Measurements from ENCODE around the gene STAG3. TPM values are rescaled to one million over a fixed set of nuclear protein-coding genes. Genes with fewer than 3 reads are reported as not detected.

Gene STAG3, protein sequence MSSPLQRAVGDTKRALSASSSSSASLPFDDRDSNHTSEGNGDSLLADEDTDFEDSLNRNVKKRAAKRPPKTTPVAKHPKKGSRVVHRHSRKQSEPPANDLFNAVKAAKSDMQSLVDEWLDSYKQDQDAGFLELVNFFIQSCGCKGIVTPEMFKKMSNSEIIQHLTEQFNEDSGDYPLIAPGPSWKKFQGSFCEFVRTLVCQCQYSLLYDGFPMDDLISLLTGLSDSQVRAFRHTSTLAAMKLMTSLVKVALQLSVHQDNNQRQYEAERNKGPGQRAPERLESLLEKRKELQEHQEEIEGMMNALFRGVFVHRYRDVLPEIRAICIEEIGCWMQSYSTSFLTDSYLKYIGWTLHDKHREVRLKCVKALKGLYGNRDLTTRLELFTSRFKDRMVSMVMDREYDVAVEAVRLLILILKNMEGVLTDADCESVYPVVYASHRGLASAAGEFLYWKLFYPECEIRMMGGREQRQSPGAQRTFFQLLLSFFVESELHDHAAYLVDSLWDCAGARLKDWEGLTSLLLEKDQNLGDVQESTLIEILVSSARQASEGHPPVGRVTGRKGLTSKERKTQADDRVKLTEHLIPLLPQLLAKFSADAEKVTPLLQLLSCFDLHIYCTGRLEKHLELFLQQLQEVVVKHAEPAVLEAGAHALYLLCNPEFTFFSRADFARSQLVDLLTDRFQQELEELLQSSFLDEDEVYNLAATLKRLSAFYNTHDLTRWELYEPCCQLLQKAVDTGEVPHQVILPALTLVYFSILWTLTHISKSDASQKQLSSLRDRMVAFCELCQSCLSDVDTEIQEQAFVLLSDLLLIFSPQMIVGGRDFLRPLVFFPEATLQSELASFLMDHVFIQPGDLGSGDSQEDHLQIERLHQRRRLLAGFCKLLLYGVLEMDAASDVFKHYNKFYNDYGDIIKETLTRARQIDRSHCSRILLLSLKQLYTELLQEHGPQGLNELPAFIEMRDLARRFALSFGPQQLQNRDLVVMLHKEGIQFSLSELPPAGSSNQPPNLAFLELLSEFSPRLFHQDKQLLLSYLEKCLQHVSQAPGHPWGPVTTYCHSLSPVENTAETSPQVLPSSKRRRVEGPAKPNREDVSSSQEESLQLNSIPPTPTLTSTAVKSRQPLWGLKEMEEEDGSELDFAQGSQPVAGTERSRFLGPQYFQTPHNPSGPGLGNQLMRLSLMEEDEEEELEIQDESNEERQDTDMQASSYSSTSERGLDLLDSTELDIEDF
- total RNA-seq (2013; cell fraction: nucleolus; rRNA removed): 33.8 and 37.8 TPM in 2 replicates
- total RNA-seq (2014; rRNA removed) (101 and 122 TPM in 2 replicates), total RNA-seq (2014; rRNA removed; fragmentation: Illumina TruSeq; extraction: Trizol) (123 and 133 TPM in 2 replicates), total RNA-seq (2021) (78.7 and 81.7 TPM in 2 replicates), polyA plus RNA-seq (2011; rRNA removed) (73.0 and 90.4 TPM in 2 replicates), polyA plus RNA-seq (2014; fragmentation: Illumina TruSeq; extraction: Trizol) (178 and 192 TPM in 2 replicates), polyA plus RNA-seq (2014; fragmentation: Nextera tagmentation; extraction: Ambion mirVana) (100 to 1,000 TPM; 281 to 306 TPM), polyA plus RNA-seq (2014; rRNA removed) (112 and 153 TPM in 2 replicates), polyA plus RNA-seq (2016; fragmentation: Nextera tagmentation; extraction: Ambion mirVana) (100 to 1,000 TPM; 112 to 116 TPM), polyA minus RNA-seq (2011; rRNA and poly(A)+ RNA removed) (14.5 and 19.5 TPM in 2 replicates), Bru-seq, nascent RNA (percentile 50 among the genes with signal in this experiment), BruChase-seq, experiment 1, labeled RNA remaining after a 6-hour chase (percentile 50 among the genes with signal in this experiment), BruChase-seq, experiment 2, labeled RNA remaining after a 2-hour chase (percentile 44 among the genes with signal in this experiment)
- polyA plus RNA-seq (2011; ENCODE audit: low read depth): 221 TPM
- polyA plus RNA-seq (2011; cell fraction: cytosol; rRNA removed): 47.6 and 55.0 TPM in 2 replicates
- polyA plus RNA-seq (2011; cell fraction: nucleus; rRNA removed): 22.6 and 31.0 TPM in 2 replicates
- 158 and 173 TPM in 2 replicates for polyA plus RNA-seq (2012)
- 5.3 and 6.7 TPM in 2 replicates for polyA minus RNA-seq (2011; cell fraction: cytosol; rRNA and poly(A)+ RNA removed)
- polyA minus RNA-seq (2011; cell fraction: nucleus; rRNA and poly(A)+ RNA removed): 12.2 and 15.6 TPM in 2 replicates
- long read RNA-seq, experiment 1, transcript STAG3-216 (3 exons, 666 nt): major isoform, 6 of 20 reads
- long read RNA-seq, experiment 1, partial matches to known transcripts: 6 of 20 reads
- long read RNA-seq, experiment 1, other reads (novel, unspliced or antisense): 8 of 20 reads
- long read RNA-seq, experiment 2, transcript STAG3-216 (3 exons, 666 nt): major isoform, 44 of 86 reads
- long read RNA-seq, experiment 2, partial matches to known transcripts: 10 of 86 reads
- long read RNA-seq, experiment 2, other reads (novel, unspliced or antisense): 32 of 86 reads

DNA sequence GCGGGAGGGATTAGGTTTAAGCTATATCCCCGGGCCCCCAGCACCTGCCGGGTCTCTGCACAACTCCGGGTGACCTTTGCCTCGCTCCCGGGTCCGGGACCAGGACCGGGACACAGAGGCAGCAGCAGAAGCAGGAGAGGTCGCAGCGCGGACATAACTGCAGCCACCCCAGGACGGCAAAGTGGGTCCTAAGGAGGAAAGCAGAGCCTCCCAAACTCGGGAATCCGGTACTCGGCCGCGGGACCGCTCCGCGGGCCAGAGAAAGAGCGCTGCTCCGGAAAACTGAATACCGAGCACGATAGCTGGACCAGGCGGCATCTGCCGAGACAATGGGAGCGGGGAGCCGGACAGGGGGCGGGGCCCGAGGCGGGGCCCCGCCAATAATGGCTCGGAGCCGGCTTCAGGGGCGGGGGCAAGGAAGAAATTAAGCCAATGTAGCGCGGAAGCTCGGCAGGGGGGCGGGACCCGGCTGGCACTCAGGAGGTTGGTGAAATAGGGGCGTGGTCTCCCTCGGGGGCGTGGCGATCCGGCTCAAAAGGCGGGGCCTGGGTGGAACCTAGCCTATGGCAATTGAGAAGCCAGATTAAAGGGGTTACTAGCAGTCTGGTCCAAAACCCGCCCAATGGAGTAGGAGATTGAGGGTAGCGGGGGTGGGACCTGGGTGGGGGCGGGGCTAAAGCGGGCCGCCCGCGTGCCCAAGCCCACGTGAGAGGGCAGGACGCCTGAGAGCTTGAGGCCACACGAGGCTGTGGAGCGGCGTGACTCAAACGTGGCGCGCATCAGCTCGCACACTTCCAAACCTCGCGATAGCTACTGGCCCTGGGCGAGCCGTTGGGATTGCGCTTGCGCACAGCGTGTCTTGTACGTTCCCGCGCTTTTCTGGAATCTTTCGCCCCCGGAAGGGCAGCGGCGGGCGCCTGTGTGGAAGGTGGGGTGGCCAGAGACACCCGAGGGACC is at the start of gene STAG3, which contains the start of gene GPC2:
Gene STAG3 (plus strand): TSS at position 874 of the 957 bp plus-strand sequence. CDS start 2,639 bp downstream, outside the sequence.
Gene GPC2 (minus strand): TSS at position 337 of the 957 bp plus-strand sequence. CDS start 182 bp downstream, at position 155.
- RAD21 ChIA-PET (ENCODE audit: unreplicated experiment): interaction anchor here (0.5 to 1.2 kb wide), 6 partner anchors 9 to 159 kb away, joined by 3 to 4 read pairs (median 4); partner anchors contain the start of genes GAL3ST4 and LAMTOR4
- ATAC-seq (peak; percentile 99), DNase-seq (ENCODE audit: low read depth, low spot score) (peak; percentile 76), FAIRE-seq (peak; percentile 91)
- Histone ChIP-seq H3K9me3 (replicated peaks; ENCODE audit: control insufficient read depth, insufficient read depth, low read length) (no peaks in the 10 kb centered on the region), H3K4me3 (peak within 1 kb of the TSS; percentile 85), H3K27me3 (replicated peaks in 1 of 2; ENCODE audit: control insufficient read depth in 2 of 2, insufficient read depth in 2 of 2, low read length in 1 of 2) (no peaks in the 10 kb centered on the region), H3K4me2 (ENCODE audit: control insufficient read depth, insufficient read depth) (peak within 1 kb of the TSS; percentile 98), H2AFZ (ENCODE audit: control insufficient read depth, low read depth, low read length) (peak within 1 kb of the TSS; percentile 93), H3K36me3 (ENCODE audit: control insufficient read depth in 2 of 2, insufficient read depth in 2 of 2, low read length in 1 of 2) (no peaks in the 10 kb centered on the region), H3K9ac (ENCODE audit: control insufficient read depth, insufficient read depth, low read length) (peak within 1 kb of the TSS; percentile 48; the same call in 1 of the 2 replicates), H3K4me1 (ENCODE audit: control insufficient read depth, insufficient read depth, low read length) (peaks cover 7% of the 10 kb centered on the region), H3K79me2 (ENCODE audit: control insufficient read depth, insufficient read depth, low read length) (no peaks in the 10 kb centered on the region), H4K20me1 (ENCODE audit: control insufficient read depth, insufficient read depth) (no peaks in the 10 kb centered on the region), H3K27ac (ENCODE audit: control insufficient read depth, insufficient read depth) (no peak within 1 kb of the TSS)
- CTCF ChIA-PET: interaction anchor here (0.7 to 4.3 kb wide), 6 partner anchors 12 to 44 kb away, joined by 3 to 36 read pairs (median 4); no protein-coding TSS in a partner anchor
- intact Hi-C loops (cut with micrococcal nuclease; ENCODE audit: unreplicated experiment): loop anchor here (5.0 kb wide), 1 partner anchor 40 kb away; the partner anchor contains the start of gene PVRIG
- in situ Hi-C loops (cut with MboI): no loop called here
- POLR2A ChIA-PET: interaction anchor here (0.7 to 1.4 kb wide), 3 partner anchors 9 to 29 kb away, joined by 3 read pairs; partner anchors contain the start of genes GAL3ST4 and LAMTOR4
- no TSS peak for BruUV-seq (replicated peaks)
- SMC1A ChIA-PET (ENCODE audit: uncharacterized antibody, unreplicated experiment): interaction anchor here (0.6 to 1.1 kb wide), 4 partner anchors 13 to 98 kb away, joined by 3 to 4 read pairs (median 4); partner anchors contain the start of gene LAMTOR4
- 35% methylated on average over 68 of the region's 78 CpGs for WGBS (ENCODE audit: insufficient coverage, insufficient replicate concordance, low lambda C conversion rate, missing lambda C conversion rate)
- TF ChIP-seq, protein P1, sequence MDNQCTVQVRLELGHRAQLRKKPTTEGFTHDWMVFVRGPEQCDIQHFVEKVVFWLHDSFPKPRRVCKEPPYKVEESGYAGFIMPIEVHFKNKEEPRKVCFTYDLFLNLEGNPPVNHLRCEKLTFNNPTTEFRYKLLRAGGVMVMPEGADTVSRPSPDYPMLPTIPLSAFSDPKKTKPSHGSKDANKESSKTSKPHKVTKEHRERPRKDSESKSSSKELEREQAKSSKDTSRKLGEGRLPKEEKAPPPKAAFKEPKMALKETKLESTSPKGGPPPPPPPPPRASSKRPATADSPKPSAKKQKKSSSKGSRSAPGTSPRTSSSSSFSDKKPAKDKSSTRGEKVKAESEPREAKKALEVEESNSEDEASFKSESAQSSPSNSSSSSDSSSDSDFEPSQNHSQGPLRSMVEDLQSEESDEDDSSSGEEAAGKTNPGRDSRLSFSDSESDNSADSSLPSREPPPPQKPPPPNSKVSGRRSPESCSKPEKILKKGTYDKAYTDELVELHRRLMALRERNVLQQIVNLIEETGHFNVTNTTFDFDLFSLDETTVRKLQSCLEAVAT (IDR thresholded peaks at IDR 0.05): no peak
- TF ChIP-seq ATF7 (IDR thresholded peaks at IDR 0.05; ENCODE audit: low read depth) (no peak), WRNIP1 (IDR thresholded peaks at IDR 0.05; ENCODE audit: borderline replicate concordance, low read depth, low read length) (no peak), TARDBP (IDR thresholded peaks at IDR 0.05; ENCODE audit: borderline replicate concordance) (0 out of 2 replicates have a peak, but pooled peaks have one; percentile 61), CBX5 (IDR thresholded peaks at IDR 0.05; ENCODE audit: low read depth) (no peak), ESRRA (IDR thresholded peaks at IDR 0.05; ENCODE audit: low read length) (no peak), POLR2A (IDR thresholded peaks at IDR 0.05; ENCODE audit: low read depth, low read length) (no peak)
- TF ChIP-seq, protein P2, sequence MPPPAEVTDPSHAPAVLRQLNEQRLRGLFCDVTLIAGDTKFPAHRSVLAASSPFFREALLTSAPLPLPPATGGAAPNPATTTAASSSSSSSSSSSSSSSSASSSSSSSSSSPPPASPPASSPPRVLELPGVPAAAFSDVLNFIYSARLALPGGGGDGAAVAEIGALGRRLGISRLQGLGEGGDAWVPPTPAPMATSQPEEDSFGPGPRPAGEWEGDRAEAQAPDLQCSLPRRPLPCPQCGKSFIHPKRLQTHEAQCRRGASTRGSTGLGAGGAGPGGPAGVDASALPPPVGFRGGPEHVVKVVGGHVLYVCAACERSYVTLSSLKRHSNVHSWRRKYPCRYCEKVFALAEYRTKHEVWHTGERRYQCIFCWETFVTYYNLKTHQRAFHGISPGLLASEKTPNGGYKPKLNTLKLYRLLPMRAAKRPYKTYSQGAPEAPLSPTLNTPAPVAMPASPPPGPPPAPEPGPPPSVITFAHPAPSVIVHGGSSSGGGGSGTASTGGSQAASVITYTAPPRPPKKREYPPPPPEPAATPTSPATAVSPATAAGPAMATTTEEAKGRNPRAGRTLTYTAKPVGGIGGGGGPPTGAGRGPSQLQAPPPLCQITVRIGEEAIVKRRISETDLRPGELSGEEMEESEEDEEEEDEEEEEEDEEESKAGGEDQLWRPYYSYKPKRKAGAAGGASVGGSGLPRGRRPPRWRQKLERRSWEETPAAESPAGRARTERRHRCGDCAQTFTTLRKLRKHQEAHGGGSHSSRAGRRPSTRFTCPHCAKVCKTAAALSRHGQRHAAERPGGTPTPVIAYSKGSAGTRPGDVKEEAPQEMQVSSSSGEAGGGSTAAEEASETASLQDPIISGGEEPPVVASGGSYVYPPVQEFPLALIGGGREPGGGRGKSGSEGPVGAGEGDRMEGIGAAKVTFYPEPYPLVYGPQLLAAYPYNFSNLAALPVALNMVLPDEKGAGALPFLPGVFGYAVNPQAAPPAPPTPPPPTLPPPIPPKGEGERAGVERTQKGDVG (CRISPR knock-in tag; IDR thresholded peaks at IDR 0.05): no peak
